Spleen (tissue), 7 donors: ENCODE data around the gene SEPTIN3.

Source experiments
- CTCF ChIP-seq, 11 experiments: fragments of 200-600 bp in 7 of 11; fragments of 450-650 bp in 4 of 11; sonication (generic) in 4 of 11; IDR thresholded peaks in 8 of 11; conservative IDR thresholded peaks in 3 of 11; 1 replicate in 7 of 11; 2 replicates in 4 of 11; pipeline versions ENCODE4 v1.4.0 to v1.8.0; 2016 to 2021; ENCODE audit warnings: antibody characterized with exemption in 11 of 11, inconsistent platforms in 4 of 11, mild to moderate bottlenecking in 1 of 11
- POLR2A ChIP-seq, 3 donors: fragments of 450-650 bp; IDR thresholded peaks; one replicate each; pipeline ENCODE4 v1.5.1; 2017; ENCODE audit warnings: antibody characterized with exemption in 3 of 3, mild to moderate bottlenecking in 1 of 3
- POLR2AphosphoS5 ChIP-seq, 3 donors: sonication (generic); formaldehyde crosslinking; IDR thresholded peaks; one replicate each; pipeline ENCODE4 v1.5.1; 2017; ENCODE audit warnings: antibody characterized with exemption in 3 of 3
- donor health status: DM: no; HTN: no; CAD: no; lungs with moderate emphysema.
- donor health status: DM: no; HTN: no; CAD: no.
- donor health status: DM: no; HTN: no; CAD: no.

DNA sequence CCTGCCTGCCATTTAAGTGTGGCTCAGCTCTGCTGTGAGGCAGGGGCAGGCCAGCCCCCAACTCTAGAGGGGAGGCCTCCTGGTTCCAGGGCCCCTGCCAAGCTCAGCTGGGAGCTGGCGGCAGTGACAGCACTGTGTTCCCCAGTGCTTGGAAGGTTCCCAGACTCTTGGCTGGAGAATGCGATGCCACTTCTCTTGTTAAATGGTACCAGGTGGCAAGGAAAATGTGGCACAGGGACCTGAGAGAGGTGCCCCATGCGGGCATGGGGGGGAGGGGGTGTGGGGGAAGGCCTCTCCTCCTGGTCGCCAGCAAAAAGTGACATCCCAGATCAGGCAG, 34.3 kb upstream of the SEPTIN3 start:
- TF ChIP-seq CTCF (IDR thresholded peaks at IDR 0.05 in 8 of 11, conservative IDR thresholded peaks at IDR 0.05 in 3 of 11) = no peak
- no peak for TF ChIP-seq POLR2AphosphoS5 (IDR thresholded peaks at IDR 0.05)
- TF ChIP-seq POLR2A (IDR thresholded peaks at IDR 0.05) = no peak
